A549 treated with DMSO at 1 μM for 4 hours (cell line): ENCODE measurements around the gene ABHD16A. TPM values are rescaled to one million over a fixed set of nuclear protein-coding genes. Genes with fewer than 3 reads are reported as not detected.

Experiments
- total RNA-seq: library from RNA; stranded (reverse); fragments of 200-300 nt; extraction: Qiagen RNA extraction; gene quantifications from 5 replicates; pipeline ENCODE4 v1.2.3, GENCODE V29; 2022; ENCODE audit warnings: low read depth

Gene ABHD16A
- total RNA-seq, 1 experiment from 2014 or later, result 19.6 TPM

DNA sequence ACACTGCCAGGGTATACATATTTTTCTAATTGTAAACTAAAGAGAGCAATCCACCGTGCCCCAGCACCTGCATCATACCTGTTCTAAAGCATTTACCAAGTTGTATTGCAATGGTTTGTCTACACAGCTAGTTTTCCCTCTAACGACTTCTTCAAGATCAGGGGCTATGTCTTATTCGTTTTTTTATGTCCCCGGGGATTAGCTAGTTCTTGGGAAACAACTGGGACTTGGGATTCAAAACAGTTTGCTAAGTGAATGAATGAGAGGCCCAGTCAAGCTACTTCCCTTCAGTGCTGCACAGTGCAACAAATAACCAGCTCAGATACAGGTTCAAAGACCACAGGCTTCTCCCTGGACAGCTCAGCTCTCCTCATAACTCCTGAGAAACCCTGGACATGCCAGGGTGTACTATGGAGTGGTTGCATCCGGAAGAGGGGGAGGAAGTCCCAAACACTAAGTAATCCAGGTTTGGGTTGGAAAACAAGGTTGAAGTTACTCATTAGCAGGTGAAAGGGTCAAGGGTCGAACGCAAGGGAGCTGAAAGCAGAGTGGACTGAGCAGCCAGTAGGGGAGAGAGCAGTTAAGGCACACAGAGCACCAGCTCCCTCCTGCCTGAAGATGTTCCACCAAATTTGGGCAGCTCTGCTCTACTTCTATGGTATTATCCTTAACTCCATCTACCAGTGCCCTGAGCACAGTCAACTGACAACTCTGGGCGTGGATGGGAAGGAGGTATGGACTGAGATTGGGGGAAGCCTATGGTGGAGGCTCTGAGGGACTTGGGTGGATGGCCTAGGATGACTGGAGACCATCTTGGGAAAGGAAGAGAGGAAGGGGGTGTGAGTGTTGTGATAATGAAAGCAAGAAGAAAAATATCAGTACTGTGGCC, 47.5 kb downstream of the ABHD16A start, which contains the start of gene APOM:
Gene APOM, plus strand, starts transcription at position 546 of the 889 bp plus-strand sequence. Its CDS starts 73 bp downstream, at position 619.

Other genes with a start within 250 kb of the ABHD16A start
- 7.6 to 9.0 TPM (median 8.6 TPM) in 5 replicates for gene MICB, start 205.2 kb downstream of the ABHD16A start, total RNA-seq
- gene MCCD1, start 174.4 kb downstream of the ABHD16A start, total RNA-seq, result not detected in 5 replicates
- gene DDX39B, start 161.3 kb downstream of the ABHD16A start, total RNA-seq, result 352 to 407 TPM (median 386 TPM) in 5 replicates
- gene ATP6V1G2, start 156.7 kb downstream of the ABHD16A start, total RNA-seq, result 0.40 to 0.77 TPM (median 0.64 TPM) in 5 replicates
- 9.6 to 12.9 TPM (median 11.4 TPM) in 5 replicates for gene NFKBIL1, start 155.7 kb downstream of the ABHD16A start, total RNA-seq
- 0.11 to 0.12 TPM in 2 of 5 replicates, not detected in the others for gene LTA, start 131.0 kb downstream of the ABHD16A start, total RNA-seq
- 0.10 to 0.22 TPM (median 0.11 TPM) in 3 of 5 replicates, not detected in the others for gene TNF, start 127.8 kb downstream of the ABHD16A start, total RNA-seq
- 0.29 to 0.50 TPM (median 0.49 TPM) in 5 replicates for gene LTB, start 120.9 kb downstream of the ABHD16A start, total RNA-seq
- 0.20 to 0.26 TPM in 2 of 5 replicates, not detected in the others for gene LST1, start 117.0 kb downstream of the ABHD16A start, total RNA-seq
- not detected in 5 replicates for gene NCR3, start 110.3 kb downstream of the ABHD16A start, total RNA-seq
- not detected in 5 replicates for gene AIF1, start 88.1 kb downstream of the ABHD16A start, total RNA-seq
- 68.9 to 101 TPM (median 86.8 TPM) in 5 replicates for gene PRRC2A, start 82.6 kb downstream of the ABHD16A start, total RNA-seq
- 119 to 155 TPM (median 144 TPM) in 5 replicates for gene BAG6, start 50.7 kb downstream of the ABHD16A start, total RNA-seq
- gene APOM, start 47.4 kb downstream of the ABHD16A start, total RNA-seq, result 2.8 to 3.8 TPM (median 3.2 TPM) in 5 replicates
- 10.9 to 13.1 TPM (median 12.1 TPM) in 5 replicates for gene C6orf47, start 42.5 kb downstream of the ABHD16A start, total RNA-seq
- 10.7 to 15.4 TPM (median 12.2 TPM) in 5 replicates for gene GPANK1, start 38.3 kb downstream of the ABHD16A start, total RNA-seq
- 165 to 176 TPM (median 167 TPM) in 5 replicates for gene CSNK2B, start 37.2 kb downstream of the ABHD16A start, total RNA-seq
- 3.6 to 5.8 TPM (median 5.1 TPM) in 5 replicates for gene LY6G5B, start 33.3 kb downstream of the ABHD16A start, total RNA-seq
- 0.95 to 2.0 TPM (median 1.3 TPM) in 5 replicates for gene LY6G5C, start 22.3 kb downstream of the ABHD16A start, total RNA-seq
- gene LY6G6F, start 3.5 kb upstream of the ABHD16A start, total RNA-seq, result not detected in 5 replicates
- not detected in 5 replicates for gene LY6G6D, start 12.0 kb upstream of the ABHD16A start, total RNA-seq
- 0.12 to 0.20 TPM in 2 of 5 replicates, not detected in the others for gene LY6G6C, start 18.4 kb upstream of the ABHD16A start, total RNA-seq
- not detected in 5 replicates for gene MPIG6B, start 20.0 kb upstream of the ABHD16A start, total RNA-seq
- 27.0 to 30.0 TPM (median 27.6 TPM) in 5 replicates for gene DDAH2, start 26.0 kb upstream of the ABHD16A start, total RNA-seq
- 490 to 521 TPM (median 507 TPM) in 5 replicates for gene CLIC1, start 33.2 kb upstream of the ABHD16A start, total RNA-seq
- 10.7 to 16.8 TPM (median 15.8 TPM) in 5 replicates for gene MSH5, start 36.7 kb upstream of the ABHD16A start, total RNA-seq
- 3.0 to 5.0 TPM (median 3.3 TPM) in 5 replicates for gene SAPCD1, start 59.3 kb upstream of the ABHD16A start, total RNA-seq
- 1.4 to 2.0 TPM (median 1.8 TPM) in 5 replicates for gene VWA7, start 74.0 kb upstream of the ABHD16A start, total RNA-seq
- gene VARS1, start 92.4 kb upstream of the ABHD16A start, total RNA-seq, result 52.7 to 64.9 TPM (median 59.0 TPM) in 5 replicates
- gene LSM2, start 103.6 kb upstream of the ABHD16A start, total RNA-seq, result 49.8 to 66.9 TPM (median 61.6 TPM) in 5 replicates
- 1.00 to 2.0 TPM (median 1.9 TPM) in 5 replicates for gene HSPA1L, start 112.0 kb upstream of the ABHD16A start, total RNA-seq
- 134 to 436 TPM (median 349 TPM) in 5 replicates for gene HSPA1A, start 112.2 kb upstream of the ABHD16A start, total RNA-seq
- gene HSPA1B, start 124.4 kb upstream of the ABHD16A start, total RNA-seq, result 109 to 336 TPM (median 263 TPM) in 5 replicates
- gene NEU1, start 159.5 kb upstream of the ABHD16A start, total RNA-seq, result 26.4 to 37.6 TPM (median 30.1 TPM) in 5 replicates
- 0.05 to 0.36 TPM (median 0.15 TPM) in 3 of 5 replicates, not detected in the others for gene SLC44A4, start 175.7 kb upstream of the ABHD16A start, total RNA-seq
- 21.2 to 34.6 TPM (median 30.7 TPM) in 5 replicates for gene EHMT2, start 194.4 kb upstream of the ABHD16A start, total RNA-seq
- 3.5 to 5.5 TPM (median 4.8 TPM) in 5 replicates for gene ZBTB12, start 198.8 kb upstream of the ABHD16A start, total RNA-seq
- 0.31 to 0.48 TPM (median 0.36 TPM) in 5 replicates for gene C2, start 224.4 kb upstream of the ABHD16A start, total RNA-seq
- 1.7 to 3.4 TPM (median 2.1 TPM) in 5 replicates for gene CFB, start 242.8 kb upstream of the ABHD16A start, total RNA-seq